Immature natural killer cell (primary cell): ENCODE measurements around the gene PRM2. TPM values are rescaled to one million over a fixed set of nuclear protein-coding genes. Genes with fewer than 3 reads are reported as not detected.
"Not testable (repeated sequence)": the region's sequence is repeated elsewhere in the genome, so short reads cannot be mapped to it uniquely, and the experiment has no call there.

Source experiments
- DNase-seq, 3 donors: peaks; one replicate each; pipeline ENCODE4 v3.0.0; 2022; ENCODE audit warnings: mixed read lengths in 1 of 3
- H3K27ac Mint-ChIP-seq, 6 donors: one replicate each; pipeline ENCODE4 v1.8.0; 2020; ENCODE audit warnings: mixed read lengths in 6 of 6, mild to moderate bottlenecking in 5 of 6, inconsistent platforms in 4 of 6, moderate library complexity in 3 of 6
- H3K27me3 Mint-ChIP-seq, 3 donors: one replicate each; pipeline ENCODE4 v1.8.0; 2020 to 2021; ENCODE audit warnings: low read depth in 3 of 3, mild to moderate bottlenecking in 3 of 3, mixed read lengths in 3 of 3, moderate library complexity in 3 of 3, inconsistent platforms in 1 of 3
- H3K36me3 Mint-ChIP-seq, 3 donors: one replicate each; pipeline ENCODE4 v1.8.0; 2020; ENCODE audit warnings: mixed read lengths in 3 of 3, inconsistent platforms in 2 of 3, mild to moderate bottlenecking in 2 of 3
- H3K4me1 Mint-ChIP-seq, 2 donors: one replicate each; pipeline ENCODE4 v1.8.0; 2020; ENCODE audit warnings: inconsistent platforms in 2 of 2, mild to moderate bottlenecking in 2 of 2, mixed read lengths in 2 of 2, moderate library complexity in 1 of 2
- H3K4me3 Mint-ChIP-seq, 5 donors: one replicate each; pipeline ENCODE4 v1.8.0; 2020; ENCODE audit warnings: mild to moderate bottlenecking in 5 of 5, mixed read lengths in 5 of 5, inconsistent platforms in 3 of 5, moderate library complexity in 3 of 5
- H3K9me3 Mint-ChIP-seq, 6 donors: one replicate each; pipeline ENCODE4 v1.8.0; 2020; ENCODE audit warnings: mild to moderate bottlenecking in 6 of 6, mixed read lengths in 6 of 6, inconsistent platforms in 4 of 6, moderate library complexity in 3 of 6
- polyA plus RNA-seq, 3 donors: library from polyadenylated mRNA; unstranded; fragments of 300-500 nt; fragmentation: Illumina TruSeq; gene quantifications; one replicate each; pipeline ENCODE4 v1.2.3, GENCODE V29; 2021

The PRM2 gene
- polyA plus RNA-seq, 3 donors from 2014 or later = not detected

GRCh38 chr16:11300560-11300892, 24.2 kb upstream of the PRM2 start:
- DNase-seq = no peak
- H3K9me3 Mint-ChIP-seq = peaks cover 0 to 2% (median 0%) of the 10 kb centered on the region in 6 donors
- no peaks in the 10 kb centered on the region for H3K36me3 Mint-ChIP-seq
- H3K4me1 Mint-ChIP-seq = peaks cover 19 to 20% of the 10 kb centered on the region in 2 donors
- no peak overlapping the region for H3K4me3 Mint-ChIP-seq
- H3K27ac Mint-ChIP-seq = no peak overlapping the region
- H3K27me3 Mint-ChIP-seq = peaks cover 9 to 24% (median 14%) of the 10 kb centered on the region in 3 donors

GRCh38 chr16:11299865-11300559, 23.7 kb upstream of the PRM2 start:
- Mint-ChIP-seq H3K9me3 (peaks cover 0 to 2% (median 0%) of the 10 kb centered on the region in 6 donors), H3K4me1 (peaks cover 19 to 20% of the 10 kb centered on the region in 2 donors), H3K4me3 (no peak overlapping the region), H3K27me3 (peaks cover 9 to 22% (median 19%) of the 10 kb centered on the region in 3 donors), H3K36me3 (no peaks in the 10 kb centered on the region), H3K27ac (no peak overlapping the region)
- DNase-seq = no peak

- H3K4me1 Mint-ChIP-seq = peaks cover 19 to 20% of the 10 kb centered on the region in 2 donors
- DNase-seq, H3K4me3 Mint-ChIP-seq, H3K36me3 Mint-ChIP-seq, H3K27ac Mint-ChIP-seq, H3K9me3 Mint-ChIP-seq: not testable (repeated sequence)
- H3K27me3 Mint-ChIP-seq = peaks cover 13 to 27% (median 16%) of the 10 kb centered on the region in 3 donors
These were observed 22.8 kb upstream of the PRM2 start for GRCh38 chr16:11298950-11299547.

- H3K9me3 Mint-ChIP-seq = no peaks in the 10 kb centered on the region
- no peaks in the 10 kb centered on the region for H3K36me3 Mint-ChIP-seq
These were observed 22.0 kb upstream of the PRM2 start for GRCh38 chr16:11298143-11298900.

GRCh38 chr16:11297492-11298142, 21.3 kb upstream of the PRM2 start:
- H3K4me1 Mint-ChIP-seq = peaks cover 19 to 20% of the 10 kb centered on the region in 2 donors
- peaks cover 25 to 39% (median 27%) of the 10 kb centered on the region in 3 donors for H3K27me3 Mint-ChIP-seq
- H3K9me3 Mint-ChIP-seq = no peaks in the 10 kb centered on the region
- H3K4me3 Mint-ChIP-seq = peak overlapping the region; percentile 67 to 81 (median 74)
- peak overlapping the region in 1 of 6 donors; percentile 3 for H3K27ac Mint-ChIP-seq
- DNase-seq = peak; percentile 80 to 83 (median 83)
- H3K36me3 Mint-ChIP-seq = no peaks in the 10 kb centered on the region

More at GRCh38 chr16:11298143-11298900, 22.0 kb upstream of the PRM2 start:
- Mint-ChIP-seq H3K27ac (no peak overlapping the region), H3K4me3 (peak overlapping the region in 4 of 5 donors; percentile 46 to 81 (median 71)), H3K27me3 (peaks cover 18 to 33% (median 24%) of the 10 kb centered on the region in 3 donors), H3K4me1 (peaks cover 19 to 20% of the 10 kb centered on the region in 2 donors)
- DNase-seq = no peak

- DNase-seq = no peak
- Mint-ChIP-seq H3K36me3 (no peaks in the 10 kb centered on the region), H3K27ac (peak overlapping the region in 1 of 6 donors; percentile 3), H3K4me3 (peak overlapping the region; percentile 67 to 81 (median 74)), H3K9me3 (no peaks in the 10 kb centered on the region), H3K4me1 (peaks cover 19 to 20% of the 10 kb centered on the region in 2 donors), H3K27me3 (peaks cover 25 to 39% (median 27%) of the 10 kb centered on the region in 3 donors)
These were observed 20.6 kb upstream of the PRM2 start for GRCh38 chr16:11296706-11297491.

- peak overlapping the region in 1 of 5 donors; percentile 10 for H3K4me3 Mint-ChIP-seq
These were observed 20.0 kb upstream of the PRM2 start for GRCh38 chr16:11296351-11296705.

GRCh38 chr16:11295672-11296071, 19.4 kb upstream of the PRM2 start:
- Mint-ChIP-seq H3K36me3 (no peaks in the 10 kb centered on the region), H3K4me3 (no peak overlapping the region), H3K4me1 (peaks cover 19 to 20% of the 10 kb centered on the region in 2 donors), H3K9me3 (no peaks in the 10 kb centered on the region), H3K27ac (no peak overlapping the region), H3K27me3 (peaks cover 27 to 43% (median 35%) of the 10 kb centered on the region in 3 donors)
- no peak for DNase-seq

More at GRCh38 chr16:11296351-11296705, 20.0 kb upstream of the PRM2 start:
- Mint-ChIP-seq H3K9me3 (no peaks in the 10 kb centered on the region), H3K4me1 (peaks cover 19 to 20% of the 10 kb centered on the region in 2 donors), H3K27me3 (peaks cover 29 to 44% (median 31%) of the 10 kb centered on the region in 3 donors), H3K27ac (no peak overlapping the region), H3K36me3 (no peaks in the 10 kb centered on the region)
- DNase-seq = no peak

- H3K4me1 Mint-ChIP-seq = peaks cover 10 to 11% of the 10 kb centered on the region in 2 donors
- H3K27me3 Mint-ChIP-seq = peaks cover 23 to 46% (median 32%) of the 10 kb centered on the region in 3 donors
- DNase-seq = no peak
- H3K27ac Mint-ChIP-seq = no peak overlapping the region
- H3K9me3 Mint-ChIP-seq = peaks cover 0 to 2% (median 0%) of the 10 kb centered on the region in 6 donors
- no peak overlapping the region for H3K4me3 Mint-ChIP-seq
- peaks cover 0 to 4% (median 0%) of the 10 kb centered on the region in 3 donors for H3K36me3 Mint-ChIP-seq
These were observed 15.9 kb upstream of the PRM2 start for GRCh38 chr16:11292076-11292748.

GRCh38 chr16:11291091-11291703, 14.9 kb upstream of the PRM2 start:
- H3K36me3 Mint-ChIP-seq = peaks cover 0 to 4% (median 0%) of the 10 kb centered on the region in 3 donors

GRCh38 chr16:11290102-11290893, 14.0 kb upstream of the PRM2 start:
- Mint-ChIP-seq H3K4me1 (no peaks in the 10 kb centered on the region), H3K27ac (no peak overlapping the region), H3K36me3 (peaks cover 0 to 4% (median 0%) of the 10 kb centered on the region in 3 donors), H3K9me3 (peaks cover 0 to 2% (median 0%) of the 10 kb centered on the region in 6 donors), H3K4me3 (no peak overlapping the region), H3K27me3 (peaks cover 21 to 44% (median 32%) of the 10 kb centered on the region in 3 donors)
- no peak for DNase-seq

More at GRCh38 chr16:11291091-11291703, 14.9 kb upstream of the PRM2 start:
- Mint-ChIP-seq H3K4me3 (no peak overlapping the region), H3K27me3 (peaks cover 21 to 41% (median 31%) of the 10 kb centered on the region in 3 donors), H3K4me1 (peaks cover 0 to 1% of the 10 kb centered on the region in 2 donors), H3K27ac (no peak overlapping the region), H3K9me3 (peaks cover 0 to 2% (median 0%) of the 10 kb centered on the region in 6 donors)
- no peak for DNase-seq
